CD8-positive, alpha-beta memory T cell (primary cell): ENCODE data around the gene STARD7. TPM values are rescaled to one million over a fixed set of nuclear protein-coding genes. Genes with fewer than 3 reads are reported as not detected.
A peak's percentile ranks its signal among the peaks of the same experiment; 100 is the strongest.

Experiments used
- CTCF ChIA-PET: fragments of 350-600 bp; sonication (Branson Sonifier 250); formaldehyde crosslinking; loops from one replicate; lab custom pipeline; 2021; ENCODE audit warnings: antibody characterized with exemption; lab: Charles Lee
- POLR2A ChIA-PET: fragments of 350-600 bp; sonication (Branson Sonifier 250); formaldehyde crosslinking; loops from one replicate; lab custom pipeline; 2021; ENCODE audit warnings: antibody characterized with exemption; lab: Charles Lee
- DNase-seq, 5 donors: peaks; one replicate each; pipeline versions ENCODE4 v3.0.0 to v3.0.0-alpha.2; 2020 to 2022; ENCODE audit warnings: mixed read lengths in 1 of 5
- H3K27ac ChIP-seq: one replicate; pipeline ENCODE4 v1.7.0; 2013; ENCODE audit warnings: low read depth, mild to moderate bottlenecking, low read length, moderate library complexity
- H3K27me3 ChIP-seq: 2 replicates; pipeline ENCODE4 v1.7.0; 2013; ENCODE audit warnings: low read length, mild to moderate bottlenecking; ENCODE audit not compliant: insufficient read depth, poor library complexity, severe bottlenecking
- H3K36me3 ChIP-seq: 2 replicates; pipeline ENCODE4 v1.7.0; 2013; ENCODE audit warnings: mild to moderate bottlenecking, low read length, moderate library complexity; ENCODE audit not compliant: insufficient read depth
- H3K4me1 ChIP-seq: 2 replicates; pipeline ENCODE4 v1.7.0; 2013; ENCODE audit warnings: mild to moderate bottlenecking, low read length, moderate library complexity; ENCODE audit not compliant: insufficient read depth
- H3K4me3 ChIP-seq: 2 replicates; pipeline ENCODE4 v1.7.0; 2013; ENCODE audit warnings: mild to moderate bottlenecking, low read length
- H3K9me3 ChIP-seq: 2 replicates; pipeline ENCODE4 v1.7.0; 2013; ENCODE audit warnings: mild to moderate bottlenecking, low read length
- H3K27ac Mint-ChIP-seq, 8 donors: one replicate each; pipeline ENCODE4 v1.8.0; 2020 to 2021; ENCODE audit warnings: mixed read lengths in 8 of 8, mild to moderate bottlenecking in 6 of 8, inconsistent platforms in 3 of 8, moderate library complexity in 3 of 8
- H3K27me3 Mint-ChIP-seq, 2 donors: one replicate each; pipeline ENCODE4 v1.8.0; 2020 to 2021; ENCODE audit warnings: mixed read lengths in 2 of 2, mild to moderate bottlenecking in 1 of 2, moderate library complexity in 1 of 2
- H3K36me3 Mint-ChIP-seq, 3 donors: one replicate each; pipeline ENCODE4 v1.8.0; 2020 to 2021; ENCODE audit warnings: mixed read lengths in 3 of 3, inconsistent platforms in 1 of 3, mild to moderate bottlenecking in 1 of 3
- H3K4me1 Mint-ChIP-seq, 3 donors: one replicate each; pipeline ENCODE4 v1.8.0; 2020 to 2021; ENCODE audit warnings: mixed read lengths in 3 of 3, inconsistent platforms in 1 of 3, mild to moderate bottlenecking in 1 of 3
- H3K4me3 Mint-ChIP-seq, 7 donors: one replicate each; pipeline ENCODE4 v1.8.0; 2020 to 2021; ENCODE audit warnings: mixed read lengths in 7 of 7, mild to moderate bottlenecking in 6 of 7, moderate library complexity in 4 of 7, inconsistent platforms in 2 of 7
- H3K9me3 Mint-ChIP-seq, 5 donors: one replicate each; pipeline ENCODE4 v1.8.0; 2020 to 2022; ENCODE audit warnings: mixed read lengths in 5 of 5, mild to moderate bottlenecking in 3 of 5, moderate library complexity in 2 of 5, inconsistent platforms in 1 of 5
- polyA plus RNA-seq: library from polyadenylated mRNA; unstranded; fragments of 300-500 nt; fragmentation: Illumina TruSeq; gene quantifications from one replicate; pipeline ENCODE4 v1.2.3, GENCODE V29; 2021
- total RNA-seq, 2 experiments: library from RNA; stranded (reverse); gene quantifications; one replicate each; pipeline ENCODE4 v1.2.3, GENCODE V29; 2021

STARD7 gene
- total and polyA plus RNA-seq, 3 experiments from 2014 or later = 147 to 256 (median 255) TPM

- H3K36me3 Mint-ChIP-seq = no peaks in the 10 kb centered on the region
- no peaks in the 10 kb centered on the region for H3K27me3 ChIP-seq
- H3K4me3 ChIP-seq = no peak overlapping the region
- peak overlapping the region; percentile 62 to 88 (median 71) for H3K4me3 Mint-ChIP-seq
- peaks cover 56 to 91% (median 61%) of the 10 kb centered on the region in 3 donors for H3K4me1 Mint-ChIP-seq
- DNase-seq = peak in 3 of 5 donors; percentile 51 to 71 (median 62)
- H3K27ac ChIP-seq = no peak overlapping the region
- no peaks in the 10 kb centered on the region for H3K9me3 Mint-ChIP-seq
- POLR2A ChIA-PET = interaction anchor here (4.0 kb wide), 1 partner anchor 9 kb away, joined by 25 read pairs; no protein-coding TSS in a partner anchor
- no peaks in the 10 kb centered on the region for H3K36me3 ChIP-seq
- CTCF ChIA-PET = interaction anchor here (0.7 to 4.7 kb wide), 5 partner anchors 9 to 18 kb away, joined by 3 to 29 read pairs (median 9); partner anchors contain the start of gene ASTL
- no peaks in the 10 kb centered on the region for H3K9me3 ChIP-seq
- H3K27me3 Mint-ChIP-seq = no peaks in the 10 kb centered on the region
- peaks cover 57% of the 10 kb centered on the region for H3K4me1 ChIP-seq
- H3K27ac Mint-ChIP-seq = peak overlapping the region; percentile 89 to 98 (median 96)
Measured at GRCh38 chr2:96156011-96156820, 52.4 kb downstream of the STARD7 start.

- peak overlapping the region in 4 of 8 donors; percentile 63 to 97 (median 81) for H3K27ac Mint-ChIP-seq
- no peak for DNase-seq
- Histone ChIP-seq H3K27ac (no peak overlapping the region), H3K36me3 (no peaks in the 10 kb centered on the region), H3K4me1 (peaks cover 53% of the 10 kb centered on the region), H3K27me3 (no peaks in the 10 kb centered on the region), H3K9me3 (no peaks in the 10 kb centered on the region), H3K4me3 (no peak overlapping the region)
- no peaks in the 10 kb centered on the region for H3K27me3 Mint-ChIP-seq
- ChIA-PET POLR2A (no interaction called here), CTCF (interaction anchor here (0.8 to 2.1 kb wide), 2 partner anchors 16 to 20 kb away, joined by 4 to 5 read pairs; no protein-coding TSS in a partner anchor)
- peaks cover 50 to 91% (median 54%) of the 10 kb centered on the region in 3 donors for H3K4me1 Mint-ChIP-seq
- H3K4me3 Mint-ChIP-seq = peak overlapping the region in 1 of 7 donors; percentile 36
- no peaks in the 10 kb centered on the region for H3K9me3 Mint-ChIP-seq
- no peaks in the 10 kb centered on the region for H3K36me3 Mint-ChIP-seq
Measured at GRCh38 chr2:96154506-96155380, 53.9 kb downstream of the STARD7 start.

GRCh38 chr2:96153991-96154431 lies 54.6 kb downstream of the STARD7 start:
- ChIA-PET POLR2A (interaction anchor here (1.4 kb wide), 1 partner anchor 20 kb away, joined by 4 read pairs; no protein-coding TSS in a partner anchor), CTCF (interaction anchor here (2.1 to 4.7 kb wide), 2 partner anchors 15 to 21 kb away, joined by 5 to 26 read pairs; no protein-coding TSS in a partner anchor)
- H3K27ac Mint-ChIP-seq = peak overlapping the region in 5 of 8 donors; percentile 47 to 86 (median 74)
- Histone ChIP-seq H3K4me3 (no peak overlapping the region), H3K4me1 (peaks cover 51% of the 10 kb centered on the region), H3K36me3 (no peaks in the 10 kb centered on the region), H3K9me3 (no peaks in the 10 kb centered on the region), H3K27me3 (no peaks in the 10 kb centered on the region), H3K27ac (no peak overlapping the region)
- DNase-seq = peak in 1 of 5 donors; percentile 43
- no peaks in the 10 kb centered on the region for H3K9me3 Mint-ChIP-seq
- H3K4me3 Mint-ChIP-seq = no peak overlapping the region
- H3K27me3 Mint-ChIP-seq = no peaks in the 10 kb centered on the region
- no peaks in the 10 kb centered on the region for H3K36me3 Mint-ChIP-seq
- H3K4me1 Mint-ChIP-seq = peaks cover 45 to 87% (median 51%) of the 10 kb centered on the region in 3 donors

DNA sequence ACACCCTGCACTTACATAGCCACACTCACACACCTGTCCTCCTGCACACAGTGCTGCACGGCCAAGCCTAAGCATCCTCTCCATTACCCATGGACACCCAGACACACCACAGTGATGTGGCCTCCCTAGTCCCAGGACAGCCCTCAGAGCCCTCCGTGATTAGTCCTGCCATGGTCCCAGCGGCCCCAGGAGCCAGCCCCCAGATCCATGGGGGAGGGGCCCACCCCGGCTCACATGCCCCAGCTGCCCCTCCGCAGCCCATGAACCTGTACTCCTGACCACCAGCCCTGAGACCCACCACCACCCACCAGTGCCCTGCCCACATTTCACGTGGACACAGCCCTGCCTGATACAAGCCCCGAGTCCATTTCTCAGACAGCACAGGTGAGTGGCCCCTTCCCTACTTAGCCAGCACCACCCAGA lies 55.3 kb downstream of the STARD7 start:
- Histone ChIP-seq H3K36me3 (no peaks in the 10 kb centered on the region), H3K4me3 (no peak overlapping the region), H3K4me1 (peaks cover 49% of the 10 kb centered on the region), H3K27ac (no peak overlapping the region), H3K9me3 (no peaks in the 10 kb centered on the region), H3K27me3 (no peaks in the 10 kb centered on the region)
- CTCF ChIA-PET = interaction anchor here (2.1 to 4.7 kb wide), 2 partner anchors 14 to 21 kb away, joined by 5 to 26 read pairs; no protein-coding TSS in a partner anchor
- no peaks in the 10 kb centered on the region for H3K9me3 Mint-ChIP-seq
- DNase-seq = no peak
- peaks cover 46 to 87% (median 51%) of the 10 kb centered on the region in 3 donors for H3K4me1 Mint-ChIP-seq
- peak overlapping the region in 6 of 8 donors; percentile 54 to 86 (median 79) for H3K27ac Mint-ChIP-seq
- peak overlapping the region in 1 of 7 donors; percentile 13 for H3K4me3 Mint-ChIP-seq
- POLR2A ChIA-PET = interaction anchor here (0.6 to 1.4 kb wide), 2 partner anchors 21 to 991 kb away, joined by 3 to 4 read pairs; no protein-coding TSS in a partner anchor
- H3K36me3 Mint-ChIP-seq = no peaks in the 10 kb centered on the region
- no peaks in the 10 kb centered on the region for H3K27me3 Mint-ChIP-seq

GRCh38 chr2:96152304-96153161 lies 56.1 kb downstream of the STARD7 start:
- POLR2A ChIA-PET = interaction anchor here (0.6 to 1.4 kb wide), 2 partner anchors 22 to 991 kb away, joined by 3 to 4 read pairs; no protein-coding TSS in a partner anchor

DNA sequence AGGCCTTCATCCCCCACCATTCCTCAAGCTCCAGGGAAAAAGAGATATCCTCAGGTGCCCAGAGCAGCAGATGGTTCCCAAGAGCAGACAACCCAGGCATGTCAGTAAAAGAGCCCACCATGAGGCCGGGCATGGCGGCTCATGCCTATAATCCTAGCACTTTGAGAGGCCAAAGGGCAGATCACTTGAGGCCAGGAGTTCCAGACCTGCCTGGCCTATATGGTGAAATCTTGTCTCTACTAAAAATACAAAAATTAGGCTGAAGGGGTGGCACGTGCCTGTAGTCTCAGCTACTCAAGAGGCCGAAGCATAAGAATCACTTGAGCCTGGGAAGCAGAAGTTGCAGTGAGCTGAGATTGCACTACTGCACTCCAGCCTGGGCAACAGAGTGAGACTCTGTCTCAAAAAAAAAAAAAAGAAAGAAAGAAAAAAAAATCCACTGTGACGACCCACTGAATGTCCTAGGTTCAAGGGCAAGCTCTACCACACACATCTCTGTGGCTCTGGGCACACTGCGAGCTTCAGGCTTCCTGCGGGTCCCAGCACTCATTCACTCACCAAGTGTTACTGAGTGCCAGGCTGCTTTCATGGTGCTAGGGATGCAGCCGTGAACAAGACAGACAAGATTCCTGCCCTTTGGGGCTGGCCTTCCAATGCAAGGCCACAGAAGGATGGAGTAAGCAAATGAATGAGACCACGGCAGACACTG lies 56.9 kb downstream of the STARD7 start:
- peak in 1 of 5 donors; percentile 12 for DNase-seq
- Mint-ChIP-seq H3K27ac (peak overlapping the region; percentile 2 to 100 (median 90)), H3K9me3 (no peaks in the 10 kb centered on the region), H3K27me3 (no peaks in the 10 kb centered on the region), H3K4me3 (peak overlapping the region in 2 of 7 donors; percentile 15 to 62), H3K4me1 (peaks cover 46 to 87% (median 51%) of the 10 kb centered on the region in 3 donors), H3K36me3 (no peaks in the 10 kb centered on the region)
- Histone ChIP-seq H3K27ac (no peak overlapping the region), H3K27me3 (no peaks in the 10 kb centered on the region), H3K4me1 (peaks cover 49% of the 10 kb centered on the region), H3K4me3 (no peak overlapping the region), H3K36me3 (no peaks in the 10 kb centered on the region), H3K9me3 (no peaks in the 10 kb centered on the region)
- POLR2A ChIA-PET = interaction anchor here (1.2 kb wide), 1 partner anchor 12 kb away, joined by 3 read pairs; no protein-coding TSS in a partner anchor
- CTCF ChIA-PET = interaction anchor here (0.7 to 4.7 kb wide), 5 partner anchors 9 to 23 kb away, joined by 3 to 26 read pairs (median 4); no protein-coding TSS in a partner anchor

More at GRCh38 chr2:96152304-96153161, 56.1 kb downstream of the STARD7 start:
- DNase-seq = no peak
- H3K36me3 ChIP-seq = no peaks in the 10 kb centered on the region
- CTCF ChIA-PET = interaction anchor here (1.9 to 4.7 kb wide), 3 partner anchors 13 to 22 kb away, joined by 4 to 26 read pairs (median 5); no protein-coding TSS in a partner anchor
- Mint-ChIP-seq H3K4me3 (no peak overlapping the region), H3K27me3 (no peaks in the 10 kb centered on the region), H3K9me3 (no peaks in the 10 kb centered on the region), H3K36me3 (no peaks in the 10 kb centered on the region), H3K4me1 (peaks cover 46 to 87% (median 51%) of the 10 kb centered on the region in 3 donors), H3K27ac (peak overlapping the region in 7 of 8 donors; percentile 29 to 100 (median 81))
- peaks cover 49% of the 10 kb centered on the region for H3K4me1 ChIP-seq
- H3K4me3 ChIP-seq = no peak overlapping the region
- no peaks in the 10 kb centered on the region for H3K27me3 ChIP-seq
- no peak overlapping the region for H3K27ac ChIP-seq
- H3K9me3 ChIP-seq = no peaks in the 10 kb centered on the region
